Stimulated activated CD4-positive, alpha-beta T cell treated with anti-CD3 and anti-CD28 coated beads, Interleukin-4, amount 100 ng/mL, for 48 hours (primary cell): ENCODE results near the gene PDGFD.

Experiments
- DNase-seq, 2 donors: peaks; one replicate each; pipeline ENCODE4 v3.0.0-alpha.2; 2020; ENCODE audit warnings: low read depth in 2 of 2

Gene PDGFD

GRCh38 chr11:104093426-104094280 lies 70.3 kb downstream of the PDGFD start:
- DNase-seq: no peak

GRCh38 chr11:104092744-104093143 lies 71.2 kb downstream of the PDGFD start:
- DNase-seq: no peak

- no peak for DNase-seq
Observed at GRCh38 chr11:104091281-104092096, 72.5 kb downstream of the PDGFD start.

- no peak for DNase-seq
Observed at GRCh38 chr11:104090767-104091166, 73.2 kb downstream of the PDGFD start.

- DNase-seq: no peak
Observed at GRCh38 chr11:104089481-104089880, 74.5 kb downstream of the PDGFD start.

- DNase-seq: no peak
Observed at GRCh38 chr11:104086621-104087020, 77.3 kb downstream of the PDGFD start.

GRCh38 chr11:104078995-104079394 lies 85.0 kb downstream of the PDGFD start:
- DNase-seq: no peak

GRCh38 chr11:104078245-104078644 lies 85.7 kb downstream of the PDGFD start:
- no peak for DNase-seq

- no peak for DNase-seq
Observed at GRCh38 chr11:104076455-104076854, 87.5 kb downstream of the PDGFD start.

- no peak for DNase-seq
Observed at GRCh38 chr11:104075706-104076105, 88.2 kb downstream of the PDGFD start.

- no peak for DNase-seq
Observed at GRCh38 chr11:104075091-104075490, 88.9 kb downstream of the PDGFD start.

GRCh38 chr11:104073950-104074705 lies 89.8 kb downstream of the PDGFD start:
- DNase-seq: no peak

GRCh38 chr11:104067534-104067933 lies 96.4 kb downstream of the PDGFD start:
- DNase-seq: no peak

- no peak for DNase-seq
Observed at GRCh38 chr11:104064034-104064630, 99.8 kb downstream of the PDGFD start.

- no peak for DNase-seq
Observed at GRCh38 chr11:104061853-104062521, 102.0 kb downstream of the PDGFD start.

- no peak for DNase-seq
Observed at GRCh38 chr11:104060820-104061219, 103.1 kb downstream of the PDGFD start.

- no peak for DNase-seq
Observed at GRCh38 chr11:104060004-104060794, 103.7 kb downstream of the PDGFD start.

- no peak for DNase-seq
Observed at GRCh38 chr11:104058680-104059079, 105.3 kb downstream of the PDGFD start.

- no peak for DNase-seq
Observed at GRCh38 chr11:104057908-104058307, 106.0 kb downstream of the PDGFD start.

- DNase-seq: no peak
Observed at GRCh38 chr11:104055596-104055995, 108.4 kb downstream of the PDGFD start.
